ENCODE results near the gene PALLD. TPM values are rescaled to one million over a fixed set of nuclear protein-coding genes. Genes with fewer than 3 reads are reported as not detected.

Gene PALLD
- total and polyA plus RNA-seq, 2 donors = 441 to 760 TPM

- Histone ChIP-seq H3K27ac (ENCODE audit: low read depth) (no peak overlapping the region), H3K4me1 (ENCODE audit: insufficient read depth) (no peaks in the 10 kb centered on the region), H3K4me3 (ENCODE audit: low read depth, low read length) (no peak overlapping the region), H3K36me3 (ENCODE audit: insufficient read depth) (no peaks in the 10 kb centered on the region)
- 71% methylated on average over 4 of the region's 4 CpGs for WGBS
- no peak for DNase-seq (ENCODE audit: extremely low spot score)
Measured at GRCh38 chr4:168656055-168656660, 159.3 kb downstream of the PALLD start.

- Histone ChIP-seq H3K4me1 (ENCODE audit: insufficient read depth) (no peaks in the 10 kb centered on the region), H3K27ac (ENCODE audit: low read depth) (no peak overlapping the region), H3K36me3 (ENCODE audit: insufficient read depth) (no peaks in the 10 kb centered on the region), H3K4me3 (ENCODE audit: low read depth, low read length) (no peak overlapping the region)
- no peak for DNase-seq (ENCODE audit: extremely low spot score)
- 95% methylated on average over 3 of the region's 3 CpGs for WGBS
Measured at GRCh38 chr4:168656946-168657473, 160.2 kb downstream of the PALLD start.

GRCh38 chr4:168658751-168659150 lies 161.9 kb downstream of the PALLD start:
- no peaks in the 10 kb centered on the region for H3K4me1 ChIP-seq (ENCODE audit: insufficient read depth)
- no peak overlapping the region for H3K27ac ChIP-seq (ENCODE audit: low read depth)
- H3K4me3 ChIP-seq (ENCODE audit: low read depth, low read length) = no peak overlapping the region
- no peaks in the 10 kb centered on the region for H3K36me3 ChIP-seq (ENCODE audit: insufficient read depth)
- 45% methylated on average over 3 of the region's 3 CpGs for WGBS
- DNase-seq (ENCODE audit: extremely low spot score) = no peak

DNA sequence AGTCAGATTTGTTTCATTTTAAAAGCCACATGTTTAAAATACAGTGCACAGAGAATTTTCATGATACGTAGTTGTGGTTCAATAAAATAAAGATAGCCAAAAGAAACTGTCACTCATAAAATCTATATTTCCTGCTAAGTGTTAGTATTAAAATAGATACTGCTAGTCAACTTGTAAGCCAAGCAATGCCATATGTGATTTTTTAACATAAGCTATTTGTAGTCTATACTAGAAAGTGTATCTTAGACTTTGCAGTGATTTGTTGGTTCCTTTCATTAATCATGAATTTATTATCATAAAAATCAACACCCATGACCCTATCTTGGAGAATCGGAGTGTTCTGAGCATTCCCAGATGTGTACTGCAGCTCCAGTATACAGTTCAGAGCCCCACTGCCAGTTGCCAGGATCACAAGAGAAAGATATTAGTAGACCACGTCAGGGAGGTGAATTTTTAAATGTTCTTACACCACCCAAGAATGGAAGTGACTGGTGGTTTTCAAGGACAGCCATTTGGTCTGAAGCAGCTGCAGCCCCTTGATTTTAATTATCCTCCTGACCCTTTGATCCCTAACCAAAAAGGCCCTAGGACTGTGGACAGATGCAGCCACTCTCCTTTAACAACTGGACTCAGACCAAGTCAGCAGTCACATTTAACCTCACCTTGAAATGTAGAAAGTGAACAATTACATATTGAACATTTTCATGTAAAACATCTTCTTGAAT lies 163.1 kb downstream of the PALLD start:
- no peak for DNase-seq (ENCODE audit: extremely low spot score)
- Histone ChIP-seq H3K36me3 (ENCODE audit: insufficient read depth) (no peaks in the 10 kb centered on the region), H3K27ac (ENCODE audit: low read depth) (no peak overlapping the region), H3K4me3 (ENCODE audit: low read depth, low read length) (no peak overlapping the region), H3K4me1 (ENCODE audit: insufficient read depth) (no peaks in the 10 kb centered on the region)
- WGBS = 27% methylated on average over 3 of the region's 3 CpGs

- H3K4me3 ChIP-seq (ENCODE audit: low read depth, low read length) = no peak overlapping the region
- 51% methylated on average over 1 of the region's 1 CpG for WGBS
- H3K27ac ChIP-seq (ENCODE audit: low read depth) = no peak overlapping the region
- no peak for DNase-seq (ENCODE audit: extremely low spot score)
- peaks cover 1% of the 10 kb centered on the region for H3K4me1 ChIP-seq (ENCODE audit: insufficient read depth)
- no peaks in the 10 kb centered on the region for H3K36me3 ChIP-seq (ENCODE audit: insufficient read depth)
Measured at GRCh38 chr4:168662297-168662984, 165.6 kb downstream of the PALLD start.

- 91% methylated on average over 2 of the region's 2 CpGs for WGBS
- Histone ChIP-seq H3K27ac (ENCODE audit: low read depth) (no peak overlapping the region), H3K4me3 (ENCODE audit: low read depth, low read length) (no peak overlapping the region)
Measured at GRCh38 chr4:168664242-168664891, 167.5 kb downstream of the PALLD start.

GRCh38 chr4:168666531-168666930 lies 169.7 kb downstream of the PALLD start:
- WGBS = 23% methylated on average over 2 of the region's 2 CpGs
- no peak for DNase-seq (ENCODE audit: extremely low spot score)
- Histone ChIP-seq H3K27ac (ENCODE audit: low read depth) (no peak overlapping the region), H3K4me3 (ENCODE audit: low read depth, low read length) (no peak overlapping the region), H3K36me3 (ENCODE audit: insufficient read depth) (no peaks in the 10 kb centered on the region), H3K4me1 (ENCODE audit: insufficient read depth) (peaks cover 1% of the 10 kb centered on the region)

More at GRCh38 chr4:168664242-168664891, 167.5 kb downstream of the PALLD start:
- DNase-seq (ENCODE audit: extremely low spot score) = no peak
- no peaks in the 10 kb centered on the region for H3K36me3 ChIP-seq (ENCODE audit: insufficient read depth)
- peaks cover 1% of the 10 kb centered on the region for H3K4me1 ChIP-seq (ENCODE audit: insufficient read depth)

- peaks cover 1% of the 10 kb centered on the region for H3K4me1 ChIP-seq (ENCODE audit: insufficient read depth)
- peak overlapping the region; percentile 50 for H3K27ac ChIP-seq (ENCODE audit: low read depth)
- H3K36me3 ChIP-seq (ENCODE audit: insufficient read depth) = no peaks in the 10 kb centered on the region
- 21% methylated on average over 3 of the region's 3 CpGs for WGBS
- no peak for DNase-seq (ENCODE audit: extremely low spot score)
- no peak overlapping the region for H3K4me3 ChIP-seq (ENCODE audit: low read depth, low read length)
Measured at GRCh38 chr4:168667376-168667775, 170.5 kb downstream of the PALLD start.

DNA sequence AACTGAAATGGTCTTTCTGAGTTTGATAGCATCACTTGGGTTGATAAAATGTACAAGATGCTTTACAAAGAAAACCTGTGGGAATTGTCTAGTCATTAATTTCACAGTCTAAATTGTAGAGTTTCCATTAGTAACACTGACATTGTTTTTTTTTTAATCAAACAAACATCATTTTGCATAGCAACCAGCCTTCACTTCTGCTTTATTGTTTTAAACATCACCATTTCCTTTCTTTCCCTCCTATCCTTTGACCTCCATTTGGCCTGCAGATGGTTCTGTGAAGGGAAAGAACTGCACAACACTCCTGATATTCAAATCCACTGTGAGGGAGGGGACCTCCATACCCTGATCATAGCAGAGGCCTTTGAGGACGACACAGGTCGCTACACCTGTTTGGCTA lies 171.1 kb downstream of the PALLD start:
- WGBS = 89% methylated on average over 2 of the region's 2 CpGs
- no peak for DNase-seq (ENCODE audit: extremely low spot score)
- Histone ChIP-seq H3K4me1 (ENCODE audit: insufficient read depth) (peaks cover 1% of the 10 kb centered on the region), H3K4me3 (ENCODE audit: low read depth, low read length) (no peak overlapping the region), H3K27ac (ENCODE audit: low read depth) (no peak overlapping the region), H3K36me3 (ENCODE audit: insufficient read depth) (no peaks in the 10 kb centered on the region)

DNA sequence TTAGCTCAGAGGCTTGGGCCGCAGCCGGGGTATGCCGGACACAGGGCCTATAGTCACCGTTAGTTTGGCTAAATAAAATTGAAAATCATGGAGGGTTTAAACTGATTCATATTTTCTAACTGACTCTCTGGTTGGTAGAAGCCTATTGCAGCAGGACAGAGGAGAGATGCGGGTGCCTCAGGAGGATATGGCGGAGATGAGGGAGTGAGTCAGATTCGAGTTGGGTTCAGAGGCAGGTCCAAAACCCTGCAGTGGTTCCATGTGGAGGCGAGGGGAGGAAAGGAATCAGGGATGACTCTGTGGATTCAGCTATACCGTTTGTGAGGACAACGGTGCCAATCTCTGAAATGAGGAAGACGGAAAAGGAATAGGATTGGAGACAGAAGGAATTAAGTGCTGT lies 176.6 kb downstream of the PALLD start:
- 91% methylated on average over 11 of the region's 11 CpGs for WGBS
- Histone ChIP-seq H3K27ac (ENCODE audit: low read depth) (no peak overlapping the region), H3K36me3 (ENCODE audit: insufficient read depth) (no peaks in the 10 kb centered on the region)

GRCh38 chr4:168674077-168674747 lies 177.4 kb downstream of the PALLD start:
- H3K4me3 ChIP-seq (ENCODE audit: low read depth, low read length) = no peak overlapping the region
- no peaks in the 10 kb centered on the region for H3K4me1 ChIP-seq (ENCODE audit: insufficient read depth)
- WGBS = 43% methylated on average over 6 of the region's 6 CpGs
- H3K36me3 ChIP-seq (ENCODE audit: insufficient read depth) = no peaks in the 10 kb centered on the region
- DNase-seq (ENCODE audit: extremely low spot score) = no peak
- H3K27ac ChIP-seq (ENCODE audit: low read depth) = no peak overlapping the region

More for the DNA sequence above, 176.6 kb downstream of the PALLD start:
- Histone ChIP-seq H3K4me3 (ENCODE audit: low read depth, low read length) (no peak overlapping the region), H3K4me1 (ENCODE audit: insufficient read depth) (no peaks in the 10 kb centered on the region)
- no peak for DNase-seq (ENCODE audit: extremely low spot score)

GRCh38 chr4:168674866-168675265 lies 178.0 kb downstream of the PALLD start:
- H3K4me1 ChIP-seq (ENCODE audit: insufficient read depth) = no peaks in the 10 kb centered on the region
- no peak overlapping the region for H3K27ac ChIP-seq (ENCODE audit: low read depth)
- no peak overlapping the region for H3K4me3 ChIP-seq (ENCODE audit: low read depth, low read length)
- H3K36me3 ChIP-seq (ENCODE audit: insufficient read depth) = no peaks in the 10 kb centered on the region
- no peak for DNase-seq (ENCODE audit: extremely low spot score)
- WGBS = 31% methylated on average over 3 of the region's 3 CpGs

- no peak overlapping the region for H3K27ac ChIP-seq (ENCODE audit: low read depth)
- no peaks in the 10 kb centered on the region for H3K36me3 ChIP-seq (ENCODE audit: insufficient read depth)
- WGBS = 94% methylated on average over 6 of the region's 6 CpGs
- no peak for DNase-seq (ENCODE audit: extremely low spot score)
- H3K4me3 ChIP-seq (ENCODE audit: low read depth, low read length) = no peak overlapping the region
- H3K4me1 ChIP-seq (ENCODE audit: insufficient read depth) = no peaks in the 10 kb centered on the region
Measured at GRCh38 chr4:168677063-168677462, 180.2 kb downstream of the PALLD start.

All from urinary bladder (tissue), 4 donors.